Body of pancreas (tissue), 4 donors: Measurements from ENCODE around the gene C1QC. TPM values are rescaled to one million over a fixed set of nuclear protein-coding genes. Genes with fewer than 3 reads are reported as not detected.

Experiments used
- ATAC-seq: fragments of 150-250 bp; one replicate; pipeline ENCODE4 v1.9.1; 2016
- DNase-seq, 4 donors: peaks; one replicate each; pipeline ENCODE4 v3.0.0-alpha.2; 2019
- H3K27ac ChIP-seq, 4 donors: fragments of 200-600 bp; sonication (generic); 1 replicate in 3 of 4; 2 replicates in 1 of 4; pipeline versions ENCODE4 v1.5.1 to v1.6.1; 2016 to 2019; ENCODE audit warnings: mild to moderate bottlenecking in 1 of 4, mixed read lengths in 1 of 4, moderate library complexity in 1 of 4
- H3K27me3 ChIP-seq, 2 donors: fragments of 200-600 bp; sonication (generic); one replicate each; pipeline ENCODE4 v1.6.0; 2016; ENCODE audit warnings: mild to moderate bottlenecking in 1 of 2
- H3K36me3 ChIP-seq, 2 donors: fragments of 200-600 bp; sonication (generic); replicated peaks in 1 of 2; 2 replicates each; pipeline ENCODE4 v1.5.1; 2016; ENCODE audit warnings: low read depth in 2 of 2; ENCODE audit not compliant: insufficient read depth in 1 of 2
- H3K4me1 ChIP-seq: fragments of 200-600 bp; sonication (generic); one replicate; pipeline ENCODE4 v1.6.0; 2016
- H3K4me3 ChIP-seq, 2 donors: fragments of 200-600 bp; sonication (generic); 1 replicate in 1 of 2; 2 replicates in 1 of 2; pipeline ENCODE4 v1.5.1; 2016 to 2019
- H3K9me3 ChIP-seq, 3 donors: fragments of 200-600 bp; sonication (generic); 1 replicate in 2 of 3; 2 replicates in 1 of 3; pipeline ENCODE4 v1.5.1; 2016
- CTCF ChIP-seq, 7 experiments: fragments of 450-650 bp in 4 of 7; fragments of 200-600 bp in 3 of 7; sonication (generic) in 3 of 7; IDR thresholded peaks; one replicate each; pipeline ENCODE4 v1.5.1; 2016 to 2019; ENCODE audit warnings: antibody characterized with exemption in 7 of 7
- POLR2A ChIP-seq, 3 donors: fragments of 450-650 bp; IDR thresholded peaks; one replicate each; pipeline ENCODE4 v1.6.1; 2016; ENCODE audit warnings: antibody characterized with exemption in 3 of 3, mild to moderate bottlenecking in 2 of 3
- WGBS, 2 donors: methylation state at CpG; one replicate each; pipeline ENCODE4 v1.1.5; 2017; 5-methylcytosine and 5-hydroxymethylcytosine counted together
- intact Hi-C: fragments of 100-400 bp; cut with DNase I; formaldehyde crosslinking; loops from one replicate; pipeline ENCODE4 v1.15.1; 2023
- total RNA-seq, 2 donors: library from RNA; depleted of rRNA; stranded (reverse); fragments of >200 nt; gene quantifications; one replicate each; pipeline ENCODE4 v1.1.0, GENCODE V29; 2016

The C1QC gene
- total RNA-seq, 2 donors from 2014 or later, result 54.7 to 103 TPM

GRCh38 chr1:22598736-22599135 lies 44.7 kb upstream of the C1QC start:
- H3K36me3 ChIP-seq, result no peaks in the 10 kb centered on the region
- H3K4me3 ChIP-seq, result no peak overlapping the region
- DNase-seq (no peak), ATAC-seq (no peak)
- intact Hi-C loops, result no loop called here
- 83 to 85% methylated on average over 18 to 24 of the region's 24 CpGs for WGBS, 2 donors
- no peaks in the 10 kb centered on the region for H3K9me3 ChIP-seq
- H3K27ac ChIP-seq, result no peak overlapping the region
- TF ChIP-seq CTCF (IDR thresholded peaks at IDR 0.05) (no peak), POLR2A (IDR thresholded peaks at IDR 0.05) (no peak)
- peaks cover 0 to 5% of the 10 kb centered on the region in 2 donors for H3K27me3 ChIP-seq
- H3K4me1 ChIP-seq, result no peaks in the 10 kb centered on the region

- intact Hi-C loops, result no loop called here
- ATAC-seq, result no peak
Measured at GRCh38 chr1:22600071-22600816, 43.2 kb upstream of the C1QC start.

DNA sequence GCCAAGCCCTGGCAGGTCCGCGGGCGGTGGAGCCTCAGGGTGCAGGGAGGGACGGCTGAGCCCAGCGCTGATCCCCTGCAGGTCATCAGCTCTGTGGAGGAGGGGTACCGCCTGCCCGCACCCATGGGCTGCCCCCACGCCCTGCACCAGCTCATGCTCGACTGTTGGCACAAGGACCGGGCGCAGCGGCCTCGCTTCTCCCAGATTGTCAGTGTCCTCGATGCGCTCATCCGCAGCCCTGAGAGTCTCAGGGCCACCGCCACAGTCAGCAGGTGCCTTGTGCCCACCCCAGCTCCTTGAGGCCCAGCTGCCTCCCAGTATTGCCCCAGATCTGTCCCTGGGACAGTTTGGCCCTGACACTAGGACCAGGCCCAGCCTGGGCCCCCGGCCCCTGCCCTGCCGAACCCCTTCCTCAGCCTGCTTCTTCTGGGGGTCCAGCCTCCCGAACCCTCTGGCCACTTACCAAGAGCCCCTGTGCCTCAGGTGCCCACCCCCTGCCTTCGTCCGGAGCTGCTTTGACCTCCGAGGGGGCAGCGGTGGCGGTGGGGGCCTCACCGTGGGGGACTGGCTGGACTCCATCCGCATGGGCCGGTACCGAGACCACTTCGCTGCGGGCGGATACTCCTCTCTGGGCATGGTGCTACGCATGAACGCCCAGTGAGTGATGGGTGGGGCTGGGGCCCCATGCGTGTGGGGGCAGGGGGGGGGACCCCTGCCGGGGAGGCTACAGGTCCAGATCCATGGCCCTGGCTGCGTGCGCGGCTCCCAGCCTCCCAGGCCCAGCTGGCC lies 42.4 kb upstream of the C1QC start:
- Histone ChIP-seq H3K4me1 (no peaks in the 10 kb centered on the region), H3K27ac (no peak overlapping the region), H3K9me3 (no peaks in the 10 kb centered on the region), H3K36me3 (no peaks in the 10 kb centered on the region), H3K4me3 (no peak overlapping the region), H3K27me3 (peaks cover 0 to 5% of the 10 kb centered on the region in 2 donors)
- WGBS, 2 donors, result 89 to 93% methylated on average over 20 to 38 of the region's 39 CpGs
- intact Hi-C loops, result no loop called here
- no peak for ATAC-seq
- TF ChIP-seq POLR2A (IDR thresholded peaks at IDR 0.05) (no peak), CTCF (IDR thresholded peaks at IDR 0.05) (no peak)
- DNase-seq, result no peak

More at GRCh38 chr1:22600071-22600816, 43.2 kb upstream of the C1QC start:
- Histone ChIP-seq H3K9me3 (no peaks in the 10 kb centered on the region), H3K4me1 (no peaks in the 10 kb centered on the region), H3K27ac (no peak overlapping the region), H3K4me3 (no peak overlapping the region), H3K27me3 (peaks cover 0 to 5% of the 10 kb centered on the region in 2 donors), H3K36me3 (no peaks in the 10 kb centered on the region)
- no peak for TF ChIP-seq CTCF (IDR thresholded peaks at IDR 0.05)
- no peak for TF ChIP-seq POLR2A (IDR thresholded peaks at IDR 0.05)
- WGBS, 2 donors, result 52 to 59% methylated on average over 8 to 19 of the region's 22 CpGs
- no peak for DNase-seq

GRCh38 chr1:22601610-22602009 lies 41.8 kb upstream of the C1QC start:
- intact Hi-C loops, result no loop called here
- Histone ChIP-seq H3K36me3 (no peaks in the 10 kb centered on the region), H3K27ac (no peak overlapping the region), H3K4me3 (no peak overlapping the region), H3K4me1 (no peaks in the 10 kb centered on the region), H3K9me3 (no peaks in the 10 kb centered on the region), H3K27me3 (peaks cover 0 to 5% of the 10 kb centered on the region in 2 donors)
- DNase-seq (no peak), ATAC-seq (no peak)
- WGBS, 2 donors, result 93% methylated on average over 11 of the region's 12 CpGs; no CpG with 5 or more reads in 1 of the 2 donors
- no peak for TF ChIP-seq CTCF (IDR thresholded peaks at IDR 0.05)
- no peak for TF ChIP-seq POLR2A (IDR thresholded peaks at IDR 0.05)
